ENCODE measurements around the gene SEPTIN8. TPM values are rescaled to one million over a fixed set of nuclear protein-coding genes. Genes with fewer than 3 reads are reported as not detected.
A peak's percentile ranks its signal among the peaks of the same experiment; 100 is the strongest.

Gene SEPTIN8
- total RNA-seq, 2 experiments from 2014 or later: 18.6 to 19.9 TPM

GRCh38 chr5:132746954-132747615, 30.0 kb downstream of the SEPTIN8 start, which contains the start of gene CCNI2:
TSS of gene CCNI2 (plus strand) at chr5:132747426. CDS start at chr5:132747496, 70 bp downstream.
- Mint-ChIP-seq H3K27me3 (no peaks in the 10 kb centered on the region), H3K4me1 (peaks cover 20% of the 10 kb centered on the region), H3K36me3 (ENCODE audit: low read depth) (peaks cover 9% of the 10 kb centered on the region), H3K4me3 (peak within 1 kb of the TSS; percentile 68), H3K9me3 (ENCODE audit: low read depth) (no peaks in the 10 kb centered on the region), H3K27ac (no peak within 1 kb of the TSS)
- ChIA-PET POLR2A (interaction anchor here (0.6 to 1.4 kb wide), 6 partner anchors 9 to 106 kb away, joined by 3 to 5 read pairs (median 3); no protein-coding TSS in a partner anchor), CTCF (interaction anchor here (0.5 to 1.7 kb wide), 12 partner anchors 9 to 1253 kb away, joined by 3 to 11 read pairs (median 3); partner anchors contain the start of gene KIF3A)
- ATAC-seq: peak; percentile 73
- intact Hi-C loops (cut with DNase I, micrococcal nuclease): loop anchor here (1.0 to 2.0 kb wide), 2 partner anchors 10 to 74 kb away; partner anchors contain the start of gene KIF3A (in 1 of the 2)
- peak; percentile 77 for DNase-seq

DNA sequence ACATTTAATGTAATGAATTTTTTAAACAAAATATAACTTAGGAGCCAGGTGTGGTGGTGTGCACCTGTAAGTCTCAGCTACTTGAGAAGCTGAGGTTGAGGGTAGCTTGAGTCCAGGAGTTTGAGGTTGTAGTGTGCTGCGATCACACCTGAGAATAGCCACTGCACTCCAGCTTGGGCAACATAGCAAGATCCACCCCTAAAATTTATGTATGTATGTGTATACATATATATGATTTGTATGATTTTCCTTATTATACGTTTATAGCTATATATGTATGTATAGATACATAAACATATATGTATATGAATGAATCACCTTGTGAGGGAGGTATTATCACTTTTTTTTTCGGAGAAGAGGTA, 30.5 kb downstream of the SEPTIN8 start:
- peaks cover 16% of the 10 kb centered on the region for H3K4me1 Mint-ChIP-seq
- H3K27me3 Mint-ChIP-seq: no peaks in the 10 kb centered on the region
- CTCF ChIA-PET: interaction anchor here (0.5 to 1.7 kb wide), 8 partner anchors 9 to 1254 kb away, joined by 3 to 10 read pairs (median 3); partner anchors contain the start of gene KIF3A
- H3K36me3 Mint-ChIP-seq (ENCODE audit: low read depth): peaks cover 8% of the 10 kb centered on the region
- ATAC-seq (no peak), DNase-seq (no peak)
- intact Hi-C loops (cut with DNase I, micrococcal nuclease): loop anchor here (2.0 kb wide), 1 partner anchor 74 kb away; no protein-coding TSS in a partner anchor
- H3K4me3 Mint-ChIP-seq: peak overlapping the region; percentile 68
- no peaks in the 10 kb centered on the region for H3K9me3 Mint-ChIP-seq (ENCODE audit: low read depth)
- H3K27ac Mint-ChIP-seq: no peak overlapping the region
- POLR2A ChIA-PET: interaction anchor here (1.4 kb wide), 1 partner anchor 8 kb away, joined by 5 read pairs; no protein-coding TSS in a partner anchor

- H3K36me3 Mint-ChIP-seq (ENCODE audit: low read depth): peaks cover 5% of the 10 kb centered on the region
- H3K9me3 Mint-ChIP-seq (ENCODE audit: low read depth): no peaks in the 10 kb centered on the region
- H3K27ac Mint-ChIP-seq: no peak overlapping the region
- H3K27me3 Mint-ChIP-seq: no peaks in the 10 kb centered on the region
- ChIA-PET POLR2A (interaction anchor here (0.6 kb wide), 1 partner anchor 301 kb away, joined by 3 read pairs; no protein-coding TSS in a partner anchor), CTCF (no interaction called here)
- H3K4me3 Mint-ChIP-seq: no peak overlapping the region
- DNase-seq (no peak), ATAC-seq (no peak)
- intact Hi-C loops (cut with DNase I, micrococcal nuclease): no loop called here
- peaks cover 2% of the 10 kb centered on the region for H3K4me1 Mint-ChIP-seq
Measured at GRCh38 chr5:132744659-132745058, 32.4 kb downstream of the SEPTIN8 start.

- H3K4me3 Mint-ChIP-seq: no peak overlapping the region
- no peaks in the 10 kb centered on the region for H3K27me3 Mint-ChIP-seq
- DNase-seq (no peak), ATAC-seq (no peak)
- H3K9me3 Mint-ChIP-seq (ENCODE audit: low read depth): no peaks in the 10 kb centered on the region
- POLR2A ChIA-PET: no interaction called here
- CTCF ChIA-PET: no interaction called here
- no peaks in the 10 kb centered on the region for H3K36me3 Mint-ChIP-seq (ENCODE audit: low read depth)
- H3K27ac Mint-ChIP-seq: no peak overlapping the region
- intact Hi-C loops (cut with DNase I, micrococcal nuclease): no loop called here
- H3K4me1 Mint-ChIP-seq: peaks cover 11% of the 10 kb centered on the region
Measured at GRCh38 chr5:132742626-132743025, 34.4 kb downstream of the SEPTIN8 start.

GRCh38 chr5:132742158-132742557, 34.9 kb downstream of the SEPTIN8 start:
- CTCF ChIA-PET: no interaction called here
- Mint-ChIP-seq H3K36me3 (ENCODE audit: low read depth) (no peaks in the 10 kb centered on the region), H3K27me3 (no peaks in the 10 kb centered on the region), H3K4me3 (no peak overlapping the region), H3K4me1 (peaks cover 13% of the 10 kb centered on the region), H3K27ac (no peak overlapping the region), H3K9me3 (ENCODE audit: low read depth) (no peaks in the 10 kb centered on the region)
- ATAC-seq: no peak
- no peak for DNase-seq
- POLR2A ChIA-PET: no interaction called here
- intact Hi-C loops (cut with DNase I, micrococcal nuclease): no loop called here

DNA sequence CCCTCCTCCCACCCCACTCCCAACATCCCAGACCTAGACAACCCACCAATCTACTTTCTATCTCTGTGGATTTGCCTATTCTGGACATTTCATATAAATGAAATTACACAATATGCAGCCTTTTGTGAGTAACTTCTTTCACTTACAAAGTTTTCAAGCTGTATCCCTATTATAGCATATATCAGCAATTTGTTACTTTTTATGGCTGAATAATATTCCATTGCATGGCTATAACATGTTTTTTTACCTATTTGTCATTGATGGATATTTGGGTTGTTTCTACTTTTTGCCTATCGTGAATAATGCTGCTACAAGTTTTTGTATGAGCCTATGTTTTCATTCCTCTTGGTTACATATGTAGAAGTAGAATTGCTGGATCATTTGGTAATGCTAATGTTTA, 37.8 kb downstream of the SEPTIN8 start:
- ATAC-seq: no peak
- no peak for DNase-seq
- ChIA-PET CTCF (interaction anchor here (2.8 kb wide), 1 partner anchor 8 kb away, joined by 11 read pairs; the partner anchor contains the start of gene CCNI2), POLR2A (interaction anchor here (1.8 kb wide), 1 partner anchor 8 kb away, joined by 5 read pairs; the partner anchor contains the start of gene CCNI2)
- peaks cover 28% of the 10 kb centered on the region for H3K4me1 Mint-ChIP-seq
- no peaks in the 10 kb centered on the region for H3K27me3 Mint-ChIP-seq
- H3K9me3 Mint-ChIP-seq (ENCODE audit: low read depth): no peaks in the 10 kb centered on the region
- H3K27ac Mint-ChIP-seq: no peak overlapping the region
- H3K4me3 Mint-ChIP-seq: no peak overlapping the region
- intact Hi-C loops (cut with DNase I, micrococcal nuclease): loop anchor here (5.0 kb wide), 2 partner anchors 83 to 212 kb away; no protein-coding TSS in a partner anchor
- no peaks in the 10 kb centered on the region for H3K36me3 Mint-ChIP-seq (ENCODE audit: low read depth)

GRCh38 chr5:132737982-132738681, 38.9 kb downstream of the SEPTIN8 start:
- Mint-ChIP-seq H3K27ac (peak overlapping the region; percentile 70), H3K9me3 (ENCODE audit: low read depth) (no peaks in the 10 kb centered on the region), H3K4me3 (peak overlapping the region; percentile 77), H3K27me3 (no peaks in the 10 kb centered on the region), H3K4me1 (peaks cover 30% of the 10 kb centered on the region), H3K36me3 (ENCODE audit: low read depth) (peaks cover 3% of the 10 kb centered on the region)
- ChIA-PET CTCF (interaction anchor here (0.6 to 2.8 kb wide), 7 partner anchors 8 to 127 kb away, joined by 3 to 11 read pairs (median 4); partner anchors contain the start of gene CCNI2), POLR2A (interaction anchor here (0.7 to 1.8 kb wide), 5 partner anchors 9 to 244 kb away, joined by 3 to 5 read pairs (median 4); partner anchors contain the start of gene CCNI2)
- intact Hi-C loops (cut with DNase I, micrococcal nuclease): loop anchor here (1.0 to 5.0 kb wide), 14 partner anchors 9 to 369 kb away; partner anchors contain the start of genes AFF4 (in 1 of the 2), CCNI2 (in 1 of the 2), GDF9 (in 1 of the 2) and HSPA4 (in 1 of the 2)
- DNase-seq: no peak
- no peak for ATAC-seq

- ATAC-seq (peak; percentile 94), DNase-seq (peak; percentile 99)
- Mint-ChIP-seq H3K36me3 (ENCODE audit: low read depth) (peaks cover 6% of the 10 kb centered on the region), H3K27ac (peak within 1 kb of the TSS; percentile 70), H3K27me3 (no peaks in the 10 kb centered on the region), H3K4me3 (peak within 1 kb of the TSS; percentile 77), H3K4me1 (peaks cover 30% of the 10 kb centered on the region), H3K9me3 (ENCODE audit: low read depth) (no peaks in the 10 kb centered on the region)
- ChIA-PET POLR2A (interaction anchor here (0.5 to 1.8 kb wide), 7 partner anchors 10 to 225 kb away, joined by 3 to 5 read pairs (median 4); partner anchors contain the start of gene CCNI2), CTCF (interaction anchor here (0.5 to 2.8 kb wide), 11 partner anchors 9 to 500 kb away, joined by 3 to 11 read pairs (median 4); partner anchors contain the start of genes CCNI2 and RAD50)
- intact Hi-C loops (cut with DNase I, micrococcal nuclease): loop anchor here (1.0 to 5.0 kb wide), 14 partner anchors 10 to 368 kb away; partner anchors contain the start of genes AFF4 (in 1 of the 2), CCNI2 (in 1 of the 2), GDF9 (in 1 of the 2) and HSPA4 (in 1 of the 2)
Measured at GRCh38 chr5:132736853-132737833, 39.9 kb downstream of the SEPTIN8 start, which contains the start of gene KIF3A. TSS of gene KIF3A (minus strand) at chr5:132737546. CDS start at chr5:132737419, 127 bp downstream.

DNA sequence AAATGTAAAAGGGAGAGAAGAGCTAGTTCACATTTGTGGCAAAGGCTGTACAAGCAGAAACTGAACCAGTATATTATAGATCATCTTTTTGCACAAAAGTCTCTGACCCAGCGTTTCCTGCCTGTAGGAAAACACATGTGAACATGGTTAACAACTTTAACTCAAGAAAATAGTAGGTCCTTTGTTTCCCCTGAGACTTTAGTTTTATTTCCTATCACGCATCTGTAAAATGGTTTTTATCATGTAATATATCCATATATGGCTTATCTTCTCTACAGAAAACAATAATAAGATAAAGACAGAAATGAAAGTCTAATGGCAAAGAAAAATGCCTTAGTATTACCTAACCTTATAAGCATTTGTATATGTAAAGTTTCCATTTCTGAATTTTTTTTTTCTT, 42.4 kb downstream of the SEPTIN8 start:
- ATAC-seq (no peak), DNase-seq (no peak)
- ChIA-PET POLR2A (interaction anchor here (0.6 kb wide), 1 partner anchor 1233 kb away, joined by 3 read pairs; no protein-coding TSS in a partner anchor), CTCF (no interaction called here)
- H3K27me3 Mint-ChIP-seq: no peaks in the 10 kb centered on the region
- no peak overlapping the region for H3K27ac Mint-ChIP-seq
- H3K9me3 Mint-ChIP-seq (ENCODE audit: low read depth): no peaks in the 10 kb centered on the region
- H3K36me3 Mint-ChIP-seq (ENCODE audit: low read depth): peaks cover 7% of the 10 kb centered on the region
- H3K4me3 Mint-ChIP-seq: no peak overlapping the region
- peaks cover 30% of the 10 kb centered on the region for H3K4me1 Mint-ChIP-seq
- intact Hi-C loops (cut with DNase I, micrococcal nuclease): loop anchor here (5.0 kb wide), 2 partner anchors 88 to 207 kb away; no protein-coding TSS in a partner anchor

GRCh38 chr5:132733499-132734148, 43.4 kb downstream of the SEPTIN8 start:
- Mint-ChIP-seq H3K27me3 (no peaks in the 10 kb centered on the region), H3K27ac (no peak overlapping the region), H3K36me3 (ENCODE audit: low read depth) (peaks cover 8% of the 10 kb centered on the region), H3K4me3 (no peak overlapping the region), H3K9me3 (ENCODE audit: low read depth) (no peaks in the 10 kb centered on the region), H3K4me1 (peaks cover 30% of the 10 kb centered on the region)
- no peak for ATAC-seq
- ChIA-PET CTCF (no interaction called here), POLR2A (no interaction called here)
- intact Hi-C loops (cut with DNase I, micrococcal nuclease): no loop called here
- DNase-seq: no peak
